PC-9 (cell line): ENCODE measurements around the gene FBXW7. TPM values are rescaled to one million over a fixed set of nuclear protein-coding genes. Genes with fewer than 3 reads are reported as not detected.

ENCODE experiments used
- BruUV-seq: library from RNA; stranded (reverse); fragments of 400-500 nt; replicated peaks from 2 replicates; lab custom pipeline; 2021; lab: Mats Ljungman, UMichigan
- CTCF ChIA-PET: fragments of 300-600 bp; sonication (Branson Sonifier 250); formaldehyde crosslinking; loops from one replicate; lab custom pipeline; 2022; ENCODE audit warnings: antibody characterized with exemption; lab: Charles Lee
- POLR2A ChIA-PET: fragments of 300-600 bp; sonication (Branson Sonifier 250); formaldehyde crosslinking; loops from one replicate; lab custom pipeline; 2022; ENCODE audit warnings: antibody characterized with exemption; ENCODE audit not compliant: unreplicated experiment; lab: Charles Lee
- DNase-seq, 2 experiments: peaks; one replicate each; pipeline versions ENCODE4 v3.0.0 to v3.0.0-alpha.2; 2015 to 2022; ENCODE audit warnings: mixed read lengths in 1 of 2
- H2AFZ ChIP-seq: fragments of 200-600 bp; sonication (generic); 2 replicates; pipeline ENCODE4 v1.8.1; 2017; ENCODE audit warnings: antibody characterized with exemption
- H3F3A ChIP-seq: fragments of 200-600 bp; sonication (generic); 2 replicates; pipeline ENCODE4 v1.8.1; 2017; ENCODE audit warnings: antibody characterized with exemption, mild to moderate bottlenecking, low read depth; ENCODE audit not compliant: insufficient read depth
- H3K27ac ChIP-seq: fragments of 200-600 bp; sonication (generic); 2 replicates; pipeline ENCODE4 v1.6.1; 2016; ENCODE audit warnings: mixed run types
- H3K27me3 ChIP-seq: fragments of 200-600 bp; sonication (generic); 2 replicates; pipeline ENCODE4 v1.6.1; 2016; ENCODE audit warnings: low read depth, mixed run types; ENCODE audit not compliant: insufficient read depth
- H3K36me3 ChIP-seq: fragments of 200-600 bp; sonication (generic); 2 replicates; pipeline ENCODE4 v1.6.1; 2016; ENCODE audit warnings: low read depth, mixed run types
- H3K4me1 ChIP-seq: fragments of 200-600 bp; sonication (generic); replicated peaks from 2 replicates; pipeline ENCODE4 v1.6.1; 2016; ENCODE audit warnings: mixed run types; ENCODE audit not compliant: insufficient read depth
- H3K4me2 ChIP-seq: fragments of 200-600 bp; sonication (generic); 2 replicates; pipeline ENCODE4 v1.6.1; 2017; ENCODE audit warnings: mixed run types
- H3K4me3 ChIP-seq: fragments of 200-600 bp; sonication (generic); 2 replicates; pipeline ENCODE4 v1.6.1; 2016; ENCODE audit warnings: mixed run types
- H3K79me2 ChIP-seq: fragments of 200-600 bp; sonication (generic); 2 replicates; pipeline ENCODE4 v1.6.1; 2017; ENCODE audit warnings: low read depth, mixed run types
- H3K9me2 ChIP-seq: fragments of 200-600 bp; sonication (generic); 2 replicates; pipeline ENCODE4 v1.8.1; 2017; ENCODE audit warnings: mild to moderate bottlenecking; ENCODE audit not compliant: insufficient read depth
- H3K9me3 ChIP-seq: fragments of 200-600 bp; sonication (generic); 2 replicates; pipeline ENCODE4 v1.8.1; 2016; ENCODE audit warnings: low read depth; ENCODE audit not compliant: insufficient read depth
- H4K20me1 ChIP-seq: fragments of 200-600 bp; sonication (generic); 2 replicates; pipeline ENCODE4 v1.8.1; 2017; ENCODE audit not compliant: insufficient read depth
- CTCF ChIP-seq: fragments of 200-600 bp; sonication (generic); conservative IDR thresholded peaks from 2 replicates; pipeline ENCODE4 v1.6.1; 2017; ENCODE audit warnings: mixed run types, antibody characterized with exemption, mild to moderate bottlenecking, moderate library complexity
- EZH2 ChIP-seq: fragments of 200-600 bp; sonication (generic); IDR thresholded peaks from 2 replicates; pipeline ENCODE4 v1.8.0; 2017; ENCODE audit warnings: antibody characterized with exemption, low read depth
- intact Hi-C: fragments of 100-400 bp; cut with micrococcal nuclease; formaldehyde crosslinking; loops from one replicate; pipeline ENCODE4 v1.10.0; 2022; ENCODE audit not compliant: unreplicated experiment
- total RNA-seq: library from RNA; stranded (reverse); gene quantifications from 2 replicates; pipeline ENCODE4 v1.2.3, GENCODE V29; 2021

FBXW7 gene
- total RNA-seq, 1 experiment from 2014 or later: 30.2 TPM

- POLR2A ChIA-PET: no interaction called here
- H3K9me3 ChIP-seq: no peaks in the 10 kb centered on the region
- no peaks in the 10 kb centered on the region for H4K20me1 ChIP-seq
- no peaks in the 10 kb centered on the region for H3K27me3 ChIP-seq
- H3K4me3 ChIP-seq: no peak overlapping the region
- H2AFZ ChIP-seq: no peak overlapping the region
- H3K9me2 ChIP-seq: no peaks in the 10 kb centered on the region
- no TSS peak for BruUV-seq
- H3K79me2 ChIP-seq: no peaks in the 10 kb centered on the region
- H3K4me1 ChIP-seq: no peaks in the 10 kb centered on the region
- intact Hi-C loops: no loop called here
- H3K27ac ChIP-seq: no peak overlapping the region
- H3F3A ChIP-seq: no peaks in the 10 kb centered on the region
- no peaks in the 10 kb centered on the region for H3K36me3 ChIP-seq
- CTCF ChIA-PET: no interaction called here
- no peak for TF ChIP-seq EZH2
- TF ChIP-seq CTCF: no peak
- DNase-seq: no peak
- no peak overlapping the region for H3K4me2 ChIP-seq
These were observed 44.0 kb upstream of the FBXW7 start for GRCh38 chr4:152579916-152580315.

- TF ChIP-seq EZH2 (no peak), CTCF (no peak)
These were observed 43.3 kb upstream of the FBXW7 start for GRCh38 chr4:152579107-152579764.

GRCh38 chr4:152578670-152579069 is 42.8 kb upstream of the FBXW7 start:
- peaks cover under 1% of the 10 kb centered on the region; the same call in 1 of the 2 replicates for H3F3A ChIP-seq
- H4K20me1 ChIP-seq: no peaks in the 10 kb centered on the region
- H3K9me3 ChIP-seq: no peaks in the 10 kb centered on the region
- DNase-seq: no peak
- BruUV-seq: no TSS peak
- no peaks in the 10 kb centered on the region for H3K36me3 ChIP-seq
- intact Hi-C loops: no loop called here
- H3K79me2 ChIP-seq: no peaks in the 10 kb centered on the region
- H3K4me3 ChIP-seq: no peak overlapping the region
- no peak for TF ChIP-seq CTCF
- TF ChIP-seq EZH2: no peak
- H2AFZ ChIP-seq: no peak overlapping the region
- CTCF ChIA-PET: no interaction called here
- H3K27ac ChIP-seq: no peak overlapping the region
- peaks cover under 1% of the 10 kb centered on the region; the same call in 1 of the 2 replicates for H3K4me1 ChIP-seq
- H3K4me2 ChIP-seq: no peak overlapping the region
- no peaks in the 10 kb centered on the region for H3K27me3 ChIP-seq
- H3K9me2 ChIP-seq: no peaks in the 10 kb centered on the region
- POLR2A ChIA-PET: interaction anchor here (0.7 kb wide), 1 partner anchor 320 kb away, joined by 3 read pairs; no protein-coding TSS in a partner anchor

More at GRCh38 chr4:152579107-152579764, 43.3 kb upstream of the FBXW7 start:
- POLR2A ChIA-PET: interaction anchor here (0.7 kb wide), 1 partner anchor 321 kb away, joined by 3 read pairs; no protein-coding TSS in a partner anchor
- no peaks in the 10 kb centered on the region for H3K4me1 ChIP-seq
- no peaks in the 10 kb centered on the region for H3K27me3 ChIP-seq
- no peak overlapping the region for H3K4me3 ChIP-seq
- no peak overlapping the region for H2AFZ ChIP-seq
- no peak overlapping the region for H3K4me2 ChIP-seq
- H3F3A ChIP-seq: no peaks in the 10 kb centered on the region
- no peaks in the 10 kb centered on the region for H3K36me3 ChIP-seq
- CTCF ChIA-PET: no interaction called here
- H4K20me1 ChIP-seq: no peaks in the 10 kb centered on the region
- no peaks in the 10 kb centered on the region for H3K79me2 ChIP-seq
- H3K9me2 ChIP-seq: no peaks in the 10 kb centered on the region
- intact Hi-C loops: no loop called here
- H3K27ac ChIP-seq: no peak overlapping the region
- DNase-seq: no peak
- no peaks in the 10 kb centered on the region for H3K9me3 ChIP-seq
- no TSS peak for BruUV-seq
